NB4 (cell line): ENCODE data around the gene SPEM1.

ENCODE experiments used
- DNase-seq: peaks from one replicate; pipeline ENCODE4 v3.0.0; 2010; ENCODE audit warnings: low read depth
- H3K4me3 ChIP-seq: one replicate; pipeline ENCODE4 v1.5.1; 2011; ENCODE audit warnings: mild to moderate bottlenecking, low read depth, low read length, moderate library complexity
- CTCF ChIP-seq: IDR thresholded peaks from one replicate; pipeline ENCODE4 v1.5.1; 2012; ENCODE audit warnings: low read depth, low read length
- MAX ChIP-seq: IDR thresholded peaks from 2 replicates; pipeline ENCODE4 v1.6.1; 2011; ENCODE audit warnings: low read depth, low read length
- MYC ChIP-seq: IDR thresholded peaks from 2 replicates; pipeline ENCODE4 v1.6.1; 2011; ENCODE audit warnings: low read depth, low read length
- POLR2A ChIP-seq: IDR thresholded peaks from 2 replicates; pipeline ENCODE4 v1.6.1; 2011; ENCODE audit warnings: mild to moderate bottlenecking; ENCODE audit not compliant: insufficient read length; ENCODE audit errors: extremely low read depth

Gene SPEM1

GRCh38 chr17:7413346-7413985 lies 6.7 kb upstream of the SPEM1 start:
- H3K4me3 ChIP-seq, result no peak overlapping the region
- no peak for DNase-seq
- TF ChIP-seq MAX, result no peak
- TF ChIP-seq POLR2A, result no peak
- TF ChIP-seq MYC, result no peak
- TF ChIP-seq CTCF, result no peak

GRCh38 chr17:7414837-7415236 lies 5.3 kb upstream of the SPEM1 start:
- no peak for DNase-seq
- TF ChIP-seq CTCF, result no peak
- no peak overlapping the region for H3K4me3 ChIP-seq

- TF ChIP-seq MYC (no peak), POLR2A (no peak), MAX (no peak), CTCF (no peak)
- no peak overlapping the region for H3K4me3 ChIP-seq
- no peak for DNase-seq
Measured at GRCh38 chr17:7415784-7416183, 4.3 kb upstream of the SPEM1 start.

- DNase-seq, result no peak
- no peak overlapping the region for H3K4me3 ChIP-seq
- TF ChIP-seq MYC (no peak), MAX (no peak), CTCF (no peak), POLR2A (no peak)
Measured at GRCh38 chr17:7416323-7416722, 3.8 kb upstream of the SPEM1 start.

GRCh38 chr17:7417056-7417655 lies 3.0 kb upstream of the SPEM1 start:
- TF ChIP-seq MYC (no peak), POLR2A (no peak), MAX (no peak), CTCF (no peak)
- DNase-seq, result no peak
- no peak overlapping the region for H3K4me3 ChIP-seq
